ENCODE results near the gene ZRANB3.

The ZRANB3 gene

GRCh38 chr2:135248611-135249010, 282.4 kb downstream of the ZRANB3 start:
- no peak for DNase-seq

- no peak for DNase-seq
Measured at GRCh38 chr2:135246711-135247270, 284.2 kb downstream of the ZRANB3 start.

GRCh38 chr2:135245071-135245470, 285.9 kb downstream of the ZRANB3 start:
- no peak for DNase-seq

GRCh38 chr2:135238651-135239050, 292.4 kb downstream of the ZRANB3 start:
- no peak for DNase-seq

- DNase-seq = no peak
Measured at GRCh38 chr2:135230150-135230549, 300.9 kb downstream of the ZRANB3 start.

- no peak for DNase-seq
Measured at GRCh38 chr2:135227386-135227785, 303.6 kb downstream of the ZRANB3 start.

GRCh38 chr2:135226961-135227360, 304.1 kb downstream of the ZRANB3 start:
- DNase-seq = no peak

GRCh38 chr2:135225781-135226180, 305.2 kb downstream of the ZRANB3 start:
- no peak for DNase-seq

GRCh38 chr2:135219226-135219625, 311.8 kb downstream of the ZRANB3 start:
- DNase-seq = no peak

GRCh38 chr2:135218426-135218825, 312.6 kb downstream of the ZRANB3 start:
- DNase-seq = no peak

GRCh38 chr2:135212757-135213156, 318.3 kb downstream of the ZRANB3 start:
- DNase-seq = no peak

GRCh38 chr2:135208016-135208415, 323.0 kb downstream of the ZRANB3 start:
- DNase-seq = no peak

GRCh38 chr2:135203944-135204343, 327.1 kb downstream of the ZRANB3 start:
- no peak for DNase-seq

- DNase-seq = peak; percentile 10
Measured at GRCh38 chr2:135202751-135203150, 328.3 kb downstream of the ZRANB3 start.

GRCh38 chr2:135198481-135198880, 332.5 kb downstream of the ZRANB3 start:
- DNase-seq = no peak

- no peak for DNase-seq
Measured at GRCh38 chr2:135190799-135191198, 340.2 kb downstream of the ZRANB3 start.

- DNase-seq = no peak
Measured at GRCh38 chr2:135189148-135189547, 341.9 kb downstream of the ZRANB3 start.

- no peak for DNase-seq
Measured at GRCh38 chr2:135187270-135187669, 343.7 kb downstream of the ZRANB3 start.

GRCh38 chr2:135186054-135186453, 345.0 kb downstream of the ZRANB3 start:
- DNase-seq = no peak

GRCh38 chr2:135183822-135184221, 347.2 kb downstream of the ZRANB3 start:
- DNase-seq = no peak

GRCh38 chr2:135182601-135183000, 348.4 kb downstream of the ZRANB3 start:
- no peak for DNase-seq

GRCh38 chr2:135182190-135182589, 348.8 kb downstream of the ZRANB3 start:
- no peak for DNase-seq

- DNase-seq = no peak
Measured at GRCh38 chr2:135179689-135180088, 351.3 kb downstream of the ZRANB3 start.

GRCh38 chr2:135175177-135175576, 355.8 kb downstream of the ZRANB3 start:
- DNase-seq = no peak

GRCh38 chr2:135174810-135175093, 356.3 kb downstream of the ZRANB3 start:
- no peak for DNase-seq

All from right kidney (tissue), 1 donor.